ENCODE data around the gene STK32B. TPM values are rescaled to one million over a fixed set of nuclear protein-coding genes. Genes with fewer than 3 reads are reported as not detected.

STK32B gene
- total and polyA plus RNA-seq, 2 donors (not counting 1 experiment from before 2014, with no cell fraction given): 0.22 to 0.30 TPM

DNA sequence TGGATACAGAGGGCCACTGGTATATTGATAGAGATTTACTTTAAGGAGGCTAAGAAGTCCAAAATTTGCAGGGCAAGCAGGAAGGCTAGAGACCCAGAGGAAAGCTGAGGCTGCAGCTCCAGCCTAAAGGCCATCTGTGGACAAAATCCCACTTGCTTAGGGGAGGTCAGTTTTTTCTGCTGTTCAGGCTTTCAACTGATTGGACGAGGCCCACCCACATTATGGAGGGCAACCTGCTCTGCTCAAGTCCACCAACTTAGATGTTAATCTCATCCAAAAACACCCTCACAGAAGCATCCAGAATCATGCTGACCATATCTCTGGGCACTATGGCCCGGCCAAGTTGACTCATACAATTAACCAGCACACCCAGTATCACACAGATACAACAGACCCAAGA is 480.8 kb downstream of the STK32B start:
- Mint-ChIP-seq H3K27me3 (no peaks in the 10 kb centered on the region), H3K27ac (no peak overlapping the region), H3K9me3 (ENCODE audit: insufficient read depth) (peaks cover 10% of the 10 kb centered on the region), H3K4me1 (no peaks in the 10 kb centered on the region), H3K4me3 (no peak overlapping the region)
- H3K9me3 ChIP-seq (ENCODE audit: control extremely low read depth in 1 of 3, control insufficient read depth in 2 of 3, insufficient read depth in 1 of 3, low read length in 2 of 3): peaks cover 0 to 26% (median 3%) of the 10 kb centered on the region in 3 donors
- TF ChIP-seq EZH2 (IDR thresholded peaks at IDR 0.05; ENCODE audit: borderline replicate concordance, insufficient read depth, low read depth, low read length, poor library complexity, severe bottlenecking): no peak
- TF ChIP-seq, protein P1, sequence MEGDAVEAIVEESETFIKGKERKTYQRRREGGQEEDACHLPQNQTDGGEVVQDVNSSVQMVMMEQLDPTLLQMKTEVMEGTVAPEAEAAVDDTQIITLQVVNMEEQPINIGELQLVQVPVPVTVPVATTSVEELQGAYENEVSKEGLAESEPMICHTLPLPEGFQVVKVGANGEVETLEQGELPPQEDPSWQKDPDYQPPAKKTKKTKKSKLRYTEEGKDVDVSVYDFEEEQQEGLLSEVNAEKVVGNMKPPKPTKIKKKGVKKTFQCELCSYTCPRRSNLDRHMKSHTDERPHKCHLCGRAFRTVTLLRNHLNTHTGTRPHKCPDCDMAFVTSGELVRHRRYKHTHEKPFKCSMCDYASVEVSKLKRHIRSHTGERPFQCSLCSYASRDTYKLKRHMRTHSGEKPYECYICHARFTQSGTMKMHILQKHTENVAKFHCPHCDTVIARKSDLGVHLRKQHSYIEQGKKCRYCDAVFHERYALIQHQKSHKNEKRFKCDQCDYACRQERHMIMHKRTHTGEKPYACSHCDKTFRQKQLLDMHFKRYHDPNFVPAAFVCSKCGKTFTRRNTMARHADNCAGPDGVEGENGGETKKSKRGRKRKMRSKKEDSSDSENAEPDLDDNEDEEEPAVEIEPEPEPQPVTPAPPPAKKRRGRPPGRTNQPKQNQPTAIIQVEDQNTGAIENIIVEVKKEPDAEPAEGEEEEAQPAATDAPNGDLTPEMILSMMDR (IDR thresholded peaks at IDR 0.05): no peak
- H3K9ac ChIP-seq (ENCODE audit: low read length): no peak overlapping the region
- H3K27me3 ChIP-seq (replicated peaks in 1 of 4; ENCODE audit: control extremely low read depth in 1 of 4, control insufficient read depth in 3 of 4, insufficient read depth in 4 of 4, low read length in 3 of 4): no peaks in the 10 kb centered on the region
- no peak overlapping the region for H3K4me2 ChIP-seq (replicated peaks; ENCODE audit: low read depth, low read length, poor library complexity, severe bottlenecking)
- H3K79me2 ChIP-seq (ENCODE audit: control insufficient read depth, insufficient read depth, low read length): no peaks in the 10 kb centered on the region
- no peaks in the 10 kb centered on the region for H3K36me3 ChIP-seq (replicated peaks in 1 of 2; ENCODE audit: control extremely low read depth in 1 of 2, control insufficient read depth in 1 of 2, extremely low read depth in 1 of 2, insufficient read depth in 2 of 2, low read length in 1 of 2)
- 72% methylated on average over 1 of the region's 2 CpGs for WGBS (ENCODE audit: insufficient coverage)
- ChIA-PET POLR2A (no interaction called here), CTCF (no interaction called here)
- no peak for DNase-seq
- no peaks in the 10 kb centered on the region for H4K20me1 ChIP-seq (ENCODE audit: control insufficient read depth, insufficient read depth, low read length, poor library complexity, severe bottlenecking)
- H2AFZ ChIP-seq (ENCODE audit: insufficient read depth, low read depth, low read length, poor library complexity, severe bottlenecking): no peak overlapping the region
- no peaks in the 10 kb centered on the region for H3K4me1 ChIP-seq (ENCODE audit: control insufficient read depth in 2 of 2, insufficient read depth in 2 of 2, low read length in 2 of 2)
- no peak overlapping the region for H3K27ac ChIP-seq (ENCODE audit: low read length in 2 of 2)
- intact Hi-C loops (cut with micrococcal nuclease): no loop called here
- H3K4me3 ChIP-seq (ENCODE audit: control extremely low read depth in 1 of 5, extremely low read depth in 1 of 5, insufficient read depth in 1 of 5, low read depth in 2 of 5, low read length in 4 of 5): no peak overlapping the region
- ATAC-seq (ENCODE audit: low read depth): no peak

DNA sequence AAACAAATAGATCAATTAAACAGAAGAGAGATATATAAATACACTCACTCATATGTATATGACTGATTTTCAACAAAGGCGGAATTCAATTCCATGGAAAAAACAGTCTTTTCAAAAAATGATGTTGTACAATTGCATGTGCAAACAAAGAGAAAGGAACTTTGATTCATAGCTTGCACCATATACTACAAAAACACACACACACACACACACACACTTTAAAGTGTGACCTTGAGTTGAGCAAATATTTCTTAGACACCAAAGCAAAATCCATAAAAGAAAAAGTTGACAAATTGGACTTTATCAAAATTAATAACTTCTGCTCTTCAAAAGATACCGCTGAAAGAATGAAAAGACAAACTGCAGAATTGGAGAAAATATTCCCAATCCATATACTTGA is 488.3 kb downstream of the STK32B start:
- H4K20me1 ChIP-seq (ENCODE audit: control insufficient read depth, insufficient read depth, low read length, poor library complexity, severe bottlenecking): no peaks in the 10 kb centered on the region
- H3K4me2 ChIP-seq (replicated peaks; ENCODE audit: low read depth, low read length, poor library complexity, severe bottlenecking): no peak overlapping the region
- no peaks in the 10 kb centered on the region for H3K27me3 ChIP-seq (replicated peaks in 1 of 4; ENCODE audit: control extremely low read depth in 1 of 4, control insufficient read depth in 3 of 4, insufficient read depth in 4 of 4, low read length in 3 of 4)
- intact Hi-C loops (cut with micrococcal nuclease): no loop called here
- no peak overlapping the region for H3K27ac Mint-ChIP-seq
- ATAC-seq (ENCODE audit: low read depth) (no peak), DNase-seq (no peak)
- no peaks in the 10 kb centered on the region for H3K27me3 Mint-ChIP-seq
- no peaks in the 10 kb centered on the region for H3K36me3 ChIP-seq (replicated peaks in 1 of 2; ENCODE audit: control extremely low read depth in 1 of 2, control insufficient read depth in 1 of 2, extremely low read depth in 1 of 2, insufficient read depth in 2 of 2, low read length in 1 of 2)
- POLR2A ChIA-PET: no interaction called here
- CTCF ChIA-PET: no interaction called here
- peaks cover 8% of the 10 kb centered on the region for H3K9me3 Mint-ChIP-seq (ENCODE audit: insufficient read depth)
- no peak overlapping the region for H3K9ac ChIP-seq (ENCODE audit: low read length)
- H3K4me3 Mint-ChIP-seq: no peak overlapping the region
- peaks cover 0 to 11% (median 3%) of the 10 kb centered on the region in 3 donors for H3K9me3 ChIP-seq (ENCODE audit: control extremely low read depth in 1 of 3, control insufficient read depth in 2 of 3, insufficient read depth in 1 of 3, low read length in 2 of 3)
- no peaks in the 10 kb centered on the region for H3K79me2 ChIP-seq (ENCODE audit: control insufficient read depth, insufficient read depth, low read length)
- H3K4me3 ChIP-seq (ENCODE audit: control extremely low read depth in 1 of 5, extremely low read depth in 1 of 5, insufficient read depth in 1 of 5, low read depth in 2 of 5, low read length in 4 of 5): no peak overlapping the region
- no peak overlapping the region for H2AFZ ChIP-seq (ENCODE audit: insufficient read depth, low read depth, low read length, poor library complexity, severe bottlenecking)
- no peak overlapping the region for H3K27ac ChIP-seq (ENCODE audit: low read length in 2 of 2)
- no peaks in the 10 kb centered on the region for H3K4me1 ChIP-seq (ENCODE audit: control insufficient read depth in 2 of 2, insufficient read depth in 2 of 2, low read length in 2 of 2)
- H3K4me1 Mint-ChIP-seq: no peaks in the 10 kb centered on the region
- 83% methylated on average over 1 of the region's 2 CpGs for WGBS (ENCODE audit: insufficient coverage)
- no peak for TF ChIP-seq EZH2 (IDR thresholded peaks at IDR 0.05; ENCODE audit: borderline replicate concordance, insufficient read depth, low read depth, low read length, poor library complexity, severe bottlenecking)
